DND-41 (cell line): Measurements from ENCODE around the gene MRRF.

Source experiments
- ATAC-seq: fragments of 200-7000 bp; cut with Tn5 transposase; 3 replicates; pipeline ENCODE4 v1.9.1; 2021; ENCODE audit warnings: low read depth; ENCODE audit not compliant: insufficient read depth
- DNase-seq: peaks from one replicate; pipeline ENCODE4 v3.0.0-alpha.2; 2020
- H2AFZ ChIP-seq: 2 replicates; pipeline ENCODE4 v1.6.0; 2012; ENCODE audit warnings: low read depth, low read length
- H3K27ac ChIP-seq: 2 replicates; pipeline ENCODE4 v1.5.1; 2012; ENCODE audit warnings: low read length, inconsistent platforms
- H3K27me3 ChIP-seq: fragments of 200-600 bp; sonication (generic); 2 replicates; pipeline ENCODE4 v1.6.0; 2012; ENCODE audit warnings: low read length, mild to moderate bottlenecking, inconsistent platforms; ENCODE audit not compliant: insufficient read depth, poor library complexity
- H3K36me3 ChIP-seq: 2 replicates; pipeline ENCODE4 v1.5.1; 2012; ENCODE audit warnings: low read length, inconsistent platforms; ENCODE audit not compliant: insufficient read depth
- H3K4me1 ChIP-seq: 2 replicates; pipeline ENCODE4 v1.5.1; 2012; ENCODE audit warnings: mild to moderate bottlenecking, low read length; ENCODE audit not compliant: insufficient read depth
- H3K4me2 ChIP-seq: 2 replicates; pipeline ENCODE4 v1.6.0; 2012; ENCODE audit warnings: mild to moderate bottlenecking, moderate library complexity, low read length, inconsistent platforms; ENCODE audit not compliant: insufficient read depth
- H3K4me3 ChIP-seq, 2 experiments: fragments of 200-600 bp in 1 of 2; shearing (Covaris generic) in 1 of 2; 2 replicates each; pipeline ENCODE4 v1.5.1; 2012 to 2016; ENCODE audit warnings: inconsistent platforms in 2 of 2, low read length in 2 of 2, mild to moderate bottlenecking in 2 of 2, low read depth in 1 of 2, moderate library complexity in 1 of 2
- H3K79me2 ChIP-seq: 2 replicates; pipeline ENCODE4 v1.6.0; 2012; ENCODE audit warnings: low read length, inconsistent platforms; ENCODE audit not compliant: insufficient read depth
- H3K9ac ChIP-seq: 2 replicates; pipeline ENCODE4 v1.6.0; 2012; ENCODE audit warnings: low read depth, mild to moderate bottlenecking, inconsistent platforms, low read length, moderate library complexity
- H3K9me3 ChIP-seq: 2 replicates; pipeline ENCODE4 v1.5.1; 2012; ENCODE audit warnings: low read length, moderate library complexity, mild to moderate bottlenecking, inconsistent platforms; ENCODE audit not compliant: insufficient read depth, severe bottlenecking
- H4K20me1 ChIP-seq: 2 replicates; pipeline ENCODE4 v1.6.0; 2012; ENCODE audit warnings: low read length; ENCODE audit not compliant: insufficient read depth
- CTCF ChIP-seq: IDR thresholded peaks from 2 replicates; pipeline ENCODE4 v1.5.1; 2012; ENCODE audit warnings: borderline replicate concordance, low read length, moderate library complexity, mild to moderate bottlenecking; ENCODE audit not compliant: poor library complexity, severe bottlenecking; ENCODE audit errors: extremely low read depth
- EZH2 ChIP-seq: IDR thresholded peaks from 3 replicates; pipeline ENCODE4 v1.6.1; 2012; ENCODE audit warnings: borderline replicate concordance, low read depth, mild to moderate bottlenecking, moderate library complexity, low read length, inconsistent platforms; ENCODE audit not compliant: severe bottlenecking

MRRF gene

DNA sequence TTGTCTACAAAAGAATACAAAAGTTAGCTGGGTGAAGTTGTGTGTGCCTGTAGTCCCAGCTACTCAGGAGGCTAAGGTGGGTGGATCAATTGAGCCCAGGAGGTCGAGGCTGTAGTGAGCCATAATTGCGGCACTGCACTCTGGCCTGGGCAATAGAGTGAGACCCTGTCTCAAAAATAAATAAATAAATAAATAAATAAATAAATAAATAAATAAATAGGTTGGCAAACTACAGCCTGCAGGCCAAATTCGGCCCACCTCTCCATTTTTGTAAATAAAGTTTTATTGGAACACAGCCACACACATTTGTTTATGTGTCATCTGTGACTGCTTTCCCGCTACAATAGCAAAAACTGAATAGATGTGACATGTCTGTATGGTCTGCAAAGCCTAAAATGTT, 115.6 kb downstream of the MRRF start:
- TF ChIP-seq EZH2 (no peak), CTCF (no peak)

More for the DNA sequence above, 115.6 kb downstream of the MRRF start:
- Histone ChIP-seq H2AFZ (no peak overlapping the region), H3K4me2 (no peak overlapping the region), H3K4me3 (no peak overlapping the region), H3K27ac (no peak overlapping the region), H3K36me3 (no peaks in the 10 kb centered on the region), H3K9ac (no peak overlapping the region), H4K20me1 (no peaks in the 10 kb centered on the region), H3K79me2 (no peaks in the 10 kb centered on the region), H3K27me3 (no peaks in the 10 kb centered on the region), H3K4me1 (no peaks in the 10 kb centered on the region), H3K9me3 (peaks cover 4% of the 10 kb centered on the region)
- ATAC-seq = no peak
- no peak for DNase-seq
